Ovary (tissue), 9 donors: ENCODE measurements around the gene RASIP1. TPM values are rescaled to one million over a fixed set of nuclear protein-coding genes. Genes with fewer than 3 reads are reported as not detected.

Experiments used
- DNase-seq, 5 donors: peaks; one replicate each; pipeline ENCODE4 v3.0.0-alpha.2; 2019 to 2020
- H3K27ac ChIP-seq, 2 donors: fragments of 200-600 bp; one replicate each; pipeline versions ENCODE4 v1.5.1 to v1.8.0; 2019 to 2022
- H3K27me3 ChIP-seq: fragments of 200-600 bp; one replicate; pipeline ENCODE4 v1.8.0; 2022
- H3K36me3 ChIP-seq: fragments of 200-600 bp; sonication (generic); one replicate; pipeline ENCODE4 v1.5.1; 2019
- H3K4me1 ChIP-seq: one replicate; pipeline ENCODE4 v1.8.1; 2013; ENCODE audit warnings: mild to moderate bottlenecking, moderate library complexity; ENCODE audit not compliant: insufficient read depth
- H3K4me3 ChIP-seq: fragments of 200-600 bp; sonication (generic); one replicate; pipeline ENCODE4 v1.5.1; 2017
- H3K9me3 ChIP-seq, 2 donors: fragments of 200-600 bp in 1 of 2; sonication (generic) in 1 of 2; one replicate each; pipeline versions ENCODE4 v1.5.1 to v1.8.1; 2013 to 2019; ENCODE audit warnings: mild to moderate bottlenecking in 1 of 2, moderate library complexity in 1 of 2
- CTCF ChIP-seq, 3 donors: fragments of 450-650 bp in 2 of 3; fragments of 200-600 bp in 1 of 3; IDR thresholded peaks; one replicate each; pipeline versions ENCODE4 v1.5.1 to v1.8.0; 2016 to 2022; ENCODE audit warnings: antibody characterized with exemption in 3 of 3, mild to moderate bottlenecking in 1 of 3
- EP300 ChIP-seq: sonication (generic); formaldehyde crosslinking; IDR thresholded peaks from one replicate; pipeline ENCODE4 v1.6.1; 2017; ENCODE audit warnings: antibody characterized with exemption
- POLR2A ChIP-seq: fragments of 450-650 bp; IDR thresholded peaks from one replicate; pipeline ENCODE4 v1.6.1; 2017; ENCODE audit warnings: antibody characterized with exemption, mild to moderate bottlenecking, moderate library complexity
- WGBS, 3 donors: extraction: QIAGEN DNeasy Blood & Tissue Kit in 1 of 3; methylation state at CpG; one replicate each; pipeline versions ENCODE4 v1.1.5 to v1.1.7; 2013 to 2017; 5-methylcytosine and 5-hydroxymethylcytosine counted together
- intact Hi-C, 4 donors: fragments of 100-400 bp; cut with DNase I; formaldehyde crosslinking; loops; one replicate each; pipeline versions ENCODE4 v1.11.0 to v1.15.1; 2022 to 2023
- polyA plus RNA-seq, 2 donors: library from polyadenylated mRNA; stranded (reverse); fragments of 200-250 nt in 1 of 2; fragments of 350-450 nt in 1 of 2; fragmentation: Illumina TruSeq in 1 of 2; extraction: RNeasy Lipid Tissue Mini Kit (QIAGEN cat#74804) in 1 of 2; gene quantifications; one replicate each; pipeline ENCODE4 v1.2.3, GENCODE V29; 2013 to 2014
- total RNA-seq, 7 donors: library from RNA; depleted of rRNA in 2 of 7; stranded (reverse); fragments of >200 nt in 2 of 7; fragmentation: NEBNext Ultra II Directional in 3 of 7; extraction: Animal tissue kit (Norgen Biotek cat#: 25700) in 3 of 7; gene quantifications; one replicate each; pipeline versions ENCODE4 v1.1.0 to v1.2.4, GENCODE V29; 2016 to 2023
- donor health status: DM: no; HTN: no; CAD: no; lungs with moderate emphysema.
- donor health status: DM: no; HTN: no; CAD: no.
- donor health status: Bipolar disorder and iron deficiency.
- donor health status: DM: yes; HTN: yes; CAD: no.
- donor health status: DM: no; HTN: no; CAD: no.
- donor health status: DM: yes; HTN: yes; CAD: no.

RASIP1 gene
- total and polyA plus RNA-seq, 9 donors = 4.1 to 25.9 (median 14.2) TPM

GRCh38 chr19:48674921-48675824 lies 65.2 kb downstream of the RASIP1 start:
- intact Hi-C loops = loop anchor here in 3 of 4 donors (2.0 to 5.0 kb wide), 4 partner anchors 37 to 64 kb away; no protein-coding TSS in a partner anchor

GRCh38 chr19:48674216-48674809 lies 66.1 kb downstream of the RASIP1 start:
- Histone ChIP-seq H3K36me3 (no peaks in the 10 kb centered on the region), H3K27me3 (no peaks in the 10 kb centered on the region), H3K27ac (no peak overlapping the region), H3K4me1 (peaks cover 3% of the 10 kb centered on the region), H3K9me3 (no peaks in the 10 kb centered on the region), H3K4me3 (no peak overlapping the region)
- TF ChIP-seq CTCF (IDR thresholded peaks at IDR 0.05) (no peak), EP300 (no peak), POLR2A (no peak)
- no peak for DNase-seq
- intact Hi-C loops = loop anchor here in 2 of 4 donors (2.0 kb wide), 2 partner anchors 38 to 64 kb away; no protein-coding TSS in a partner anchor
- WGBS, 3 donors = 87 to 92% (median 91%) methylated on average over 17 to 19 of the region's 19 CpGs

More at GRCh38 chr19:48674921-48675824, 65.2 kb downstream of the RASIP1 start:
- no peak overlapping the region for H3K4me3 ChIP-seq
- DNase-seq = peak; percentile 82 to 87 (median 83)
- H3K27ac ChIP-seq = no peak overlapping the region
- no peaks in the 10 kb centered on the region for H3K9me3 ChIP-seq
- WGBS, 3 donors = 33% methylated on average over 28 of the region's 28 CpGs
- TF ChIP-seq EP300 (no peak), CTCF (IDR thresholded peaks at IDR 0.05) (peak; percentile 84 to 91 (median 89))
- peaks cover 3% of the 10 kb centered on the region for H3K4me1 ChIP-seq
- no peaks in the 10 kb centered on the region for H3K27me3 ChIP-seq
- H3K36me3 ChIP-seq = no peaks in the 10 kb centered on the region

- WGBS, 3 donors = 83 to 86% (median 85%) methylated on average over 25 of the region's 25 CpGs
- no peak for TF ChIP-seq POLR2A
- no peak for TF ChIP-seq EP300
- no peak overlapping the region for H3K27ac ChIP-seq
- H3K36me3 ChIP-seq = no peaks in the 10 kb centered on the region
- H3K4me1 ChIP-seq = peaks cover 3% of the 10 kb centered on the region
- intact Hi-C loops = loop anchor here in 2 of 4 donors (2.0 kb wide), 2 partner anchors 39 to 65 kb away; no protein-coding TSS in a partner anchor
- H3K4me3 ChIP-seq = no peak overlapping the region
- H3K27me3 ChIP-seq = no peaks in the 10 kb centered on the region
- no peaks in the 10 kb centered on the region for H3K9me3 ChIP-seq
- DNase-seq = no peak
Observed at GRCh38 chr19:48673436-48674100, 66.8 kb downstream of the RASIP1 start.

GRCh38 chr19:48672994-48673393 lies 67.4 kb downstream of the RASIP1 start, which contains the start of gene NTN5:
NTN5 (minus strand) TSS chr19:48673017; CDS start chr19:48670986, 2,031 bp downstream.
- Histone ChIP-seq H3K4me3 (no peak within 1 kb of the TSS), H3K36me3 (no peaks in the 10 kb centered on the region), H3K9me3 (no peaks in the 10 kb centered on the region), H3K4me1 (peaks cover 3% of the 10 kb centered on the region), H3K27me3 (no peaks in the 10 kb centered on the region), H3K27ac (no peak within 1 kb of the TSS)
- TF ChIP-seq EP300 (no peak), POLR2A (no peak), CTCF (IDR thresholded peaks at IDR 0.05) (no peak)
- no peak for DNase-seq
- 83 to 86% (median 85%) methylated on average over 22 to 25 of the region's 25 CpGs for WGBS, 3 donors
- intact Hi-C loops = no loop called here
